NB4 (cell line): ENCODE measurements around the gene SCARB1.

Experiments
- CTCF ChIP-seq: IDR thresholded peaks from one replicate; pipeline ENCODE4 v1.5.1; 2012; ENCODE audit warnings: low read depth, low read length
- POLR2A ChIP-seq: IDR thresholded peaks from 2 replicates; pipeline ENCODE4 v1.6.1; 2011; ENCODE audit warnings: mild to moderate bottlenecking; ENCODE audit not compliant: insufficient read length; ENCODE audit errors: extremely low read depth
- TF ChIP-seq, protein P1 (sequence below): IDR thresholded peaks from 2 replicates; pipeline ENCODE4 v1.6.1; 2011; ENCODE audit warnings: low read depth, low read length

GRCh38 chr12:124734224-124734788 lies 129.4 kb downstream of the SCARB1 start:
- peak; percentile 14 for TF ChIP-seq CTCF
- TF ChIP-seq, protein P1, sequence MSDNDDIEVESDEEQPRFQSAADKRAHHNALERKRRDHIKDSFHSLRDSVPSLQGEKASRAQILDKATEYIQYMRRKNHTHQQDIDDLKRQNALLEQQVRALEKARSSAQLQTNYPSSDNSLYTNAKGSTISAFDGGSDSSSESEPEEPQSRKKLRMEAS, result peak; percentile 97
- no peak for TF ChIP-seq POLR2A
